SK-N-SH treated with all-trans-retinoic acid at 6 μM for 48 hours (cell line): Measurements from ENCODE around the gene CYP24A1.

Experiments
- PATZ1 ChIP-seq: fragments of 250-450 bp; sonication (Bioruptor Pico); IDR thresholded peaks from 2 replicates; pipeline ENCODE4 v1.8.0; 2020; ENCODE audit warnings: mild to moderate bottlenecking, moderate library complexity, borderline replicate concordance
- SNAI2 ChIP-seq: fragments of 250-450 bp; sonication (Bioruptor Pico); IDR thresholded peaks from 2 replicates; pipeline ENCODE4 v1.5.0; 2020; ENCODE audit warnings: mild to moderate bottlenecking, moderate library complexity
- ZC3H10 ChIP-seq: fragments of 250-450 bp; sonication (Bioruptor Pico); IDR thresholded peaks from 2 replicates; pipeline ENCODE4 v1.5.1; 2021; ENCODE audit warnings: mild to moderate bottlenecking, moderate library complexity

CYP24A1 gene

GRCh38 chr20:54103762-54104600 lies 69.8 kb downstream of the CYP24A1 start (continued):
- TF ChIP-seq PATZ1 (CRISPR knock-in tag) (no peak), SNAI2 (no peak), ZC3H10 (no peak)
- TF ChIP-seq, all 23 proteins: peak for 0
